Measurements from ENCODE around the gene SRC. TPM values are rescaled to one million over a fixed set of nuclear protein-coding genes. Genes with fewer than 3 reads are reported as not detected.
"Not testable (repeated sequence)": the region's sequence is repeated elsewhere in the genome, so short reads cannot be mapped to it uniquely, and the experiment has no call there.

The SRC gene
- total RNA-seq, 2 donors from 2014 or later: 117 to 121 TPM

DNA sequence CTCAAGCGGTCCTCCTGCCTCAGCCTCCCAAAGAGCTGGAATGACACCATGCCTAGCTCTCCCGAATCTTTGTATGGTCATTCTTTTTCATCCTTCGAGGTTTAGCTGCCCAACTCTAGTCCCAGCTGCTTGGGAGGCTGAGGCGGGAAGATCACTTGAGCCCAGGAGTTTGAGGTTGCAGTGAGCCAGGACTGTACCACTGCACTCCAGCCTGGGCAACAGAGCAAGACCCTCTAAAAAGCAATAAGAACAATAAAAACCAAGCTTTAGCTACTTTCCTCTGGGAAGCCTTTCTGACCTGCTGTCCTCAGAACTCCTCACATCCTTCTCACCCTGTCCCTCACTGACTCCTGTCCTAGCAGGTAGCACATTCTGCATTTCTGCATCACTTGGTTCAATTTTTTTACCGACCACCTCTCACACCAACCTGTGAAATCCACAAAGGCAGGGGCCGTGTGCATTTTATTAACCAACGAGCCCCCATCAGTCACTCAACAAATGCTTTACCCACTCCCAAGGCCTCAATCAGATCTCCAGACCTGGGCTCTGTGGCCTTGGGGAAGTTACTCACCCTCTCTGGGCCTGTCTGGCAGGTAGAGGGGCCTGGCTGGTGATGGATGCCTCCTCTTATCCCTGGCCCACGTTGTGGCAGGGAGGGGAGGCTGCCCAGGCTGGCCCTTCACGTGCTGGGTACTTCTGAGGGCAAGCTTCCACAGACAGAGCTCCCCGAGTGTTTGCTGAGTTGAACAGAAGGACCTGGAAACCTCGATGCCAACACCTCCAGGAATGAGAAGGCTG, 14.7 kb upstream of the SRC start:
- intact Hi-C loops (cut with DNase I, micrococcal nuclease): no loop called here
- no peak for DNase-seq
- ATAC-seq: no peak

DNA sequence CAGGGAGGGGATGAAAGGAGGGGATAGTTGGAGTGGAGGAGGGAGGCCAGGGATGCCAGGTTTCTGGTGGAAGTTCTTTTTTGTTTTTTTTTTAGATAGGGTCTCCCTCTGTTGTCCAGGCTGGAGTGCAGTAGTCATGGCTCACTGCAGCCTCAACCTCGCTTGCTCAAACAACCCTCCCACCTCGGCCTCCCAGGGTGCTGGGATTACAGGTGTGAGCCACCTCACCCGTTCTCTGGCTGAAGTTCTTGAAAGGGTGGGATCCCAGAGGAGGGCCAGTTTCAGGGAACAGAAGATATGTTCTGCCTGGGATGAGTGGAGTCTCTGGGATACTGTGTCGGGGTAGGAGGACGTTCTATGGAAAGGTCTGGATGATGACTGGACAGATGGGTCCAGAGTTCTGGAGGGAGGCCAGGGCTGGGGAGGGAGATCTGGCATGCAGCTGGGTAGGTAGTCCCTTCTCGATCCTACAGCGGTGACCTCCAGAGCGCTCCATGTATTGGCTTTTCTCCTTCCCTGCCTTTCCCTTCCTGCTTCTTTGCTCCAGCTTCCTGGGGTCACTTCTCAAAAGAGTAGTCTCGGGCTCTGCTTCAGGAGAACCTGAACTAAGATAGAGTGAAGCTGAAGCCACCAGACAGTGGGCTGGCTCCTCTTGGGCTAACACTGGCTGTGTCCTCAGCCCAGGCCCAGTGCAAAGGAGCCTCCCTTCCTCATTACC, 12.7 kb upstream of the SRC start:
- intact Hi-C loops (cut with DNase I, micrococcal nuclease): no loop called here
- no peak for DNase-seq
- no peak for ATAC-seq

DNA sequence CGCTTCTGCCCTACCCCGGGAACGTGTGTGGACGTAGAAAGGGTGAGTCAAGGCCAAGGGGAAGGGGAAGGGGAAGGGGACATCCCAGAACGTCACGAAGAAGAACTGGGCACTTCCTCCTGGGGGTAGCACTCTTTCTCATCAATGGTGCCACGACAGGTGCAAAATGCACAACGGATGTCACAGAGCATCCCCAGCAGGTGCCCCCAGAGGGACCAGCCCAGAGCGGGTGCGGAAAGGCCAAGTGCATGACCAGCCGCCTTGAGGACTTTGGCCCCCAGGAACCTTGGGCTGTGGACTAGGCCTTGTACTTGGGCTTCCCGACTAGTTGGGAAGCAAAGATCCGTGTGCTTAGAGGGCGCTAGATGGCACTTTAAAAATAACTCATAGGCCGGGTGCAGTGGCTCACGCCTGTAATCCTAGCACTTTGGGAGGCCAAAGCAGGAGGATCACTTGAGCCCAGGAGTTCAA, 12.1 kb upstream of the SRC start:
- ATAC-seq (no peak), DNase-seq (no peak)
- intact Hi-C loops (cut with DNase I, micrococcal nuclease): no loop called here

DNA sequence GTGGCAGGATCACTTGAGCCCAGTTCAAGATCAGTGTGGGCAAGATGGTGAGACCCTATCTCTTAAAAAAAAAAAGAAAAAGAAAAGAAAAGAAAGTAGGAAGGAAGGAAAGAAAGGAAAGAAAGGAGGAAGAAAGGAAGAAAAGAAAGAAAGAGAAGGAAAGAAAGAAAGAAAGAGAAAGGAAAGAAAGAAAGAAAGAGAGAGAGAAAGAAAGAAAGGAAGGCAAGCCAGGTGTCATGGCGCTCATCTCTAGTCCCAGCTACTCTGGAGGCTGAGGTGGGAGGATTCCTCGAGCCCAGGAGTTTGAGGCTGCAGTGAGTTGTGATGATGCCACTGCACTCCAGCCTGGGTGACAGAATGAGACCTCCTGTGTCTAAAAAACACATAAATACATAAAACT, 11.5 kb upstream of the SRC start:
- ATAC-seq (no peak), DNase-seq (no peak)
- intact Hi-C loops (cut with DNase I, micrococcal nuclease): no loop called here

DNA sequence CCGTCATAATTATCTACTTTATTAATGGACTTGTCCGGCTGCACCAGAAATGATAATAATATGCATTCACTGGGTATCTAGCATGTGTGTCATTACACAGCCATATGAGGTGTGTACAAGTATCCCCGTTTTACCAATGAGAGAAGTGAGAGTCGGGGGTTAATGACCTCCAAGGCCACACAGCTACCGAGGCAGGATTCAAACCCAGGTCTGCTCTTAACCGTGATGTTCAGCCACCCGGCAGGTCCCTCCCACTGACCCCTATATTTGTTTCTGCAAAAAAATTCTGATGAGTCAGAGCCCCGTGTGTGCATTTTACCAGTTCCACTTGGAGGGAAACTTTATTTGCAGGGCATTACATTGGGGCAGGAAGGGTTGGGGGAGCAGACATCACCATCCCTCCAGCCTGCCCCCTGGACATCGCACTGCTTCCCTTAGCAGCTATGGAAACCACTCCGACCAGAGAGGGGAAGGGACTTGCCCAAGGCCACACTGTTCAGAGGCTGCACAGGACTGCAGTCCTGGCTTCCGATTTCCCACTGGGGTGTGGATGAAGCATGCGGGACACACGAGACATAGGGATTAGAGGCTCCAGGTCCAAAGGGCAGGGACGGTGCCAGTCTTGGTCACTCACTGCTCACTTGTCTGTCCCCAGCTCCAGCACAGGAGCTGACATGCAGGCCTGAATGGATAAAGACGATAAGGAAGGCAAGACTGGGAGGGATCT, 10.1 kb upstream of the SRC start:
- ATAC-seq: peak; percentile 78
- DNase-seq: no peak
- intact Hi-C loops (cut with DNase I, micrococcal nuclease): no loop called here

DNA sequence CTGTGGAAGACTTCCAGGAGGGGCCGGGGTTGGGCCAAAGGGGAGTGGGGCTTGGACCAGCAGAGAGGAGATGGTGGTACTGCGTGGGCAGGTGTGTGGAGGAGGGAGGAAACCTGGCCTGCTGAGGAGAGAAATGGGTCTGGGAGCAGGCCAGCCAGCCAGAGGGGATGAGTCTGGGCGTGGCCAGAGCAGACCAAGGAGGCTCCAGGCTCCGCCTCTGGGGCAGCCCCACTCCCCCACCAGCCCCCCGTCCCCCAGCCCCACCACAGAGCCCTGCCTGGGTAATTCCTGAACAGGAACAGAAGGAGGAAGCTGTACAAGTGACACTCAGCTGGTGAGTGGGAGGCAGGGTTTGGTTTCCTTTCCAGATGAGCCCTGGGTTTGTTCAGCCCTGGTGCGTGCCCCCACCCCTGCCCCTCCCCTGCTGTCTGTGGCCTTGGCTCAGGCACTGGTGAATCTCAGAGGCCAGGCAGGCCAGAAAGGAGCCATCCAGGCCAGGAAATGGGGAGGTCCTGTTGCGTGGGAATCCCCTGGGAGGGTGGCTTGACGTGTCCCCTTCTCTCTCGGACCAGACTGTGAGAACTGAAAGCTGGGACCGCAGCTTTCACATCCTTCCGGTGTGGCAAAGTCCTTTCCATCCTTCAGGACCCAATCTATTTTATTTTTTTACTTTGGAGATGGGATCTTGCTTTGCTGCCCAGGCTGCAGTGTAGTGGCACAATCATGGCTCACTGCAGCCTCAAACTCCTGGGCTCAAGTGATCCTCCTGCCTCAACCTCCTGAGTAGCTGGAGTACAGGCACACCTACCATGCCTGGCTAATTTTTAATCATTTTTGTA, 9.4 kb upstream of the SRC start:
- intact Hi-C loops (cut with DNase I, micrococcal nuclease): no loop called here
- ATAC-seq (peak; percentile 72), DNase-seq (peak; percentile 59 to 63)

DNA sequence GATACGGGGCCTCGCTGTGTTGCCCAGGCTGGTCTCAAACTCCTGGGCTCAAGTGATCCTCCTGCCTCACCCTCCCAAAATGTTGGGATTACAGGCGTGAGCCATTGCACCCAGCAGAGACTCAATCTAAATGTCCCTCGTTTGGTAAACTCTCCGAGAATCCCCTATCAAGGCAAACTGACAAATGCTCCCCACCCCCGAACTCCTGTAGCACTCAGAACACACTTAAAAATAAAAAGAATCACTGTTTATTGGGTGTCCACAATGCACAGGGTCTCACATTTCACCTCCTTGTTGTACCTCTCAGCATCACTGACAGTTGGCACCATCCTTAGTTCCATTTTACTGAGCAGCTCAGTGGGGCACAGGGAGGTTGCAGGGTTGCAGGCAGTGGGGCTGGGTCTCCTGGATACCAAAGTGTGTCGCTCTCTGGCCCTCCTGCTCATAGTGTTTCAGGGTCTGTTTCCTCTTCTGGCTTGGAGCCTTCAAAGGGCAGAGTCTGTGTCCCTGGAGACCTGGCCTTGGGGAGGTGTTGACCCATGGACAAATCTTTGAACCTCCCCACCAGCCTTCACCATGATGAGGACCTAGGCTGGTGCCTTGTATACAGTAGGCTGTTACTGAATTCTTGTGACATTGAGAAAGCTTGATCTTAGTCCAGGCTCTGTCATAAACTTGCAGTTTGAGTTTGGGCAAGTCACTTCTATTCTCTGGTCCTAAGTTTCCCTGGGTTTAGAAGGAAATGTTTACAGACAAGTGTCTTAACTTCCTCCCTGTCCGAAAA, 8.5 kb upstream of the SRC start:
- intact Hi-C loops (cut with DNase I, micrococcal nuclease): no loop called here
- no peak for DNase-seq
- ATAC-seq: no peak

DNA sequence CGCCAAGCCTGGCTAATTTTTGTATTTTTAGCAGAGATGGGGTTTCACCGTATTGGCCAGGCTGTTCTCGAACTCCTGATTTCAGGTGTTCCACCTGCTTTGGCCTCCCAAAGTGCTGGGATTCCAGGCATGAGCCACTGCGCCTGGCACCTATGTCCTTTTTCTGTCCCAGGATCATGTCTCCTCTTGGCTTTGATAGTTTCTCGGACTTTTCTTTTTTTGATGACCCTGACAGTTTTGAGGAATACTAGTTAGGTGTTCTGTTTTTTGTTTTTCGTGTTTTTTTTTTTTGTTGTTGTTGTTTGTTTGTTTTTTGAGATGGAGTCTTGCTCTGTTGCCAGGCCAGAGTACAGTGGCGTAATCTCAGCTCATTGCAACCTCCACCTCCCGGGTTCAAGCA, 7.6 kb upstream of the SRC start:
- DNase-seq; ATAC-seq; intact Hi-C loops (cut with DNase I, micrococcal nuclease): not testable (repeated sequence)

DNA sequence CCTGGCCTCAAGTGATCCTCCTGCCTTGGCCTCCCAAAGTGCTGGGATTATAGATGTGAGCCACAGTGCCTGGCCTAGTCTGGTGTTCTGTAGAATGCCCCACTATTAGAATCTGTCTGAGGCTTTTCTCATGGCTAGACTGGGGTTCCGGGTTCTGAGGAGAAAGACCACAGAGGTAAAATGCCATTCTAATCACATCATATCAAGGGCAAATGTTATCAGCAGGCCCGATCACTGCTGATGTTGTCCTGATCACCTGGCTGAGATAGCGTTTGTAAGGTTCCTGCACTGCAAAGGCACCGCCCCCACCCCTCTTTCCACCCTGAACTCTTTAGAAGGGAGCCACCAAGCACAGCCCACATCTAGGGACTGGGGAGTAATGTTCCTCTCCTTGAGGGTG, 6.7 kb upstream of the SRC start:
- ATAC-seq: no peak
- intact Hi-C loops (cut with DNase I, micrococcal nuclease): no loop called here

DNA sequence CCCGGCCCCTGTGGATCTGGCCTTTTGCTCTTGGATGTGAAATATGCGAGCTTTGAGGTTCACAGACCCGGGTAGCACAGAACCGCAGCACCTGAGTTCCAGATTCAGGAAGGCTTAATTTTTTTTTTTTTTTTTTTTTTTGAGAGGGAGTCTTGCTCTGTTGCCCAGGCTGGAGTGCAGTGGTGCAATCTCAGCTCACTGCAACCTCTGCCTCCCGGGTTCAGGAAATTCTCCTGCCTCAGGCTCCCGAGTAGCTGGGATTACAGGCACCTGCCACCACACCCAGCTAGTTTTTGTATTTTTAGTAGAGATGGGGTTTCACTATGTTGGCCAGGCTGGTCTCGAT, 6.2 kb upstream of the SRC start:
- intact Hi-C loops (cut with DNase I, micrococcal nuclease); ATAC-seq; DNase-seq: not testable (repeated sequence)

More for the DNA sequence above, 6.7 kb upstream of the SRC start:
- DNase-seq: no peak

DNA sequence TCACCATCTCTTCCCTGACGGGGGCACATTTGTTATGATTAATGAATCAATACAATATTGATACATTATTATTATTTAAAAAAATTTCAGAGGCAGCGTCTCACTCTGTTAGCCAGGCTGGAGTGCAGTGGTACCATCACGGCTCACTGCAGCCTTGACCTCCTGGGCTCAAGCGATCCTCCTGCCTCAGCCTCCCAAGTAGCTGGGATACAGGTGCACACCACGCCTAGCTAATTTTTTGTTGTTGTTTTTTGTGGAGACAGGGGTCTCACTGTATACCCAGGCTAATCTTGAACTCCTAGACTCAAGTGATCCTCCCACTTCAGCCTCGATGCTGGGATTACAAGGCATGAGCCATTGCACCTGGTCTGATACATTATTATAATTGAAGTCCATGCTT, 4.9 kb upstream of the SRC start:
- intact Hi-C loops (cut with DNase I, micrococcal nuclease): no loop called here
- no peak for DNase-seq
- no peak for ATAC-seq

DNA sequence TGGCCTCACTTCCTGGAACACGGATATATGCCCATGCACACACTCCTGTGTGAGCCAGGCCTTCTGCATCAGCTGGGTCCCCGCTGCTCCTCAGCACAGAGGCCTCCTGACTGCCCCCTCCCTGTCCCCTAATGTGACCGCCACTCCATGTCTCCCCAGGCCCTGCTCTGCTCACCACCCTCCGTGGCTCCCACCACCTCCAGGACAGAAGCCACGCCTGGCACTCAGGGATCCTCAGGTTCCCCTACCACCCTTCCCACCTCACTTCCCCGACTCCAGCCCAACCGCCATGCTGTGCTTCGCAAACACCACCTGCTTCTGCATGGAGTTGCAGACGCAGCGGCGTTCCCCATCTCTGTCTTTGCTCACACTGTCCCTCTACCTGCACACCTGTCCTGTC, 4.3 kb upstream of the SRC start:
- intact Hi-C loops (cut with DNase I, micrococcal nuclease): no loop called here
- DNase-seq (no peak), ATAC-seq (no peak)

DNA sequence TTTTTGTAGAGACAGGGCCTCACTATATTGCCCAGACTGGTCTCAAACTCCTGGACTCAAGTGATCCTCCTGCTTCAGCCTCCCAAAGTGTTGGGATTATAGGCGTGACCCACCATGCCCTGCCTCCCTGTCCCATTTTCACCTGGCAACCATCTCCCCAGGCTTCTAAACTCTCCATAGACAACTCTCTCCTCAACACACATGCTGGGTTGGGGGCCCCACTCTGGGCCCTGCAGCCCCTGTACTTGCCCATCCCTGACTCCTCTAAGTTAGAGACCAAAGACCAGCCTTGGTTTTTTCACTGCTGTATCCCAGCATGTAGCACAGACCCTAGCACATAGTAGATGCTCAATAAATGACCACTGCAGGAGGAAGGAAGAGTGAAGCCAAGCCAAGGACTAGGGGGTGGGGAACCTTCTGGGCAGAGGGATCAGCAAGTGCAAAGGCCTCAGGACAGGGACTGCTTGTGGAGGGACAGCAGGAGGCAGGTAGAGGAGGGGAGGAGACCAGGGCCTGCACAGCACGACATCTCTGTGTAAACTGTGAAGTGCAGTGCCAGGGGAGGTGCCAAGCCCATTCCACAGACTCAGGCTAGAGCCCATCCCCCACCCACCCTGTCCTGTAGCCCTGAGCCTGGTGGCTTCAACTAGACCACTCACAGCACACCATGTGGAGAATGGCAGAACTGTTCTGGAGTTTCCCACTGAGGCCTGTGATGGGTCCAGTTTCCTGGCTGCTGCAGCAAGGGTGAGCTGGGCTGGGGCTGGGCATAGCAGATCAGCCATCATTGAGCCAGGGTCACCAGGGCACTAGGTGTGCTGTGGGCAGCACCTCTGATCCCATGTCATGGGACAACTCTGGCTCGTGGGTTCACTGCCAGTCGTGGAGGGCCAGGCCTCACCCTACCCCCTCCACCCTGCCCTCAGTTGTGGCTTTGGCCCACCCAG, 3.4 kb upstream of the SRC start:
- ATAC-seq: no peak
- intact Hi-C loops (cut with DNase I, micrococcal nuclease): no loop called here
- DNase-seq: no peak

DNA sequence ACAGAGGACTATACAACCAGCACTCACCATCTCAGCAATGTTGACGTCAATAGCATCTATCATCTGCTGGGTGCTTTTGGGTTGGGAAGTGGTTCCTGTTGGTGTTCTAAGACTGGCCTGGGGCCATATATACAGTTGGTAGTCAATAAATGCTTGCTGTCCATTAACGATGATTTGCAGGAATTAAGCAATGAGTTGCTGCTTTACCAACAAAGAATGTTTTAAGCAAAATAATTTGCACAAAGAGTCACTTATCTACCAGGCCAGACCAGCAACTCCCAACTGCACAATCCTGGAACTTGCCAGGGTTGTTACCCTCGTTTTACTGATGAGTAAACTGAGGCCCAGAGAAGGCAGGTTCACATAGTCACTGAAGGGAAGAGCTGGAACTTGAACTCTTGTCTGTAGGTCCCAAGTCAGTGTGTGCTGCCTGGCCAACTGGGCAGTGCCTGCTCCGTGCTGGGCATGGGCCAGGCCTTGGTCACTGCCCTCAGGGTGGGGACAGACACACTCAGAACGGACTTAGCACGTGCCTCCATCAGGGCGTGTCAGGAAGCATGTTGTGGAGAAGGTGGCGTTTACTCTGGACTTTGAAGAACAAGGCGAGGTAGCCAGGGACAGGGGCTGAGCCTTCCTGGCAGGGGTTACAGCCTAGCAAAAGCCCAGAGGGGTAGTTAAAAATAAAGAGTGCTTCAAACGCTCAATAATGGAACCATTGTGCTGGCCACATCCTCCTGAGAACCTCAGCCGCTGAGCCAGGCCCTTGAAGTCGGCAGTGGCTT, 2.5 kb upstream of the SRC start:
- peak; percentile 74 for ATAC-seq
- DNase-seq: peak; percentile 84 to 94
- intact Hi-C loops (cut with DNase I, micrococcal nuclease): no loop called here

DNA sequence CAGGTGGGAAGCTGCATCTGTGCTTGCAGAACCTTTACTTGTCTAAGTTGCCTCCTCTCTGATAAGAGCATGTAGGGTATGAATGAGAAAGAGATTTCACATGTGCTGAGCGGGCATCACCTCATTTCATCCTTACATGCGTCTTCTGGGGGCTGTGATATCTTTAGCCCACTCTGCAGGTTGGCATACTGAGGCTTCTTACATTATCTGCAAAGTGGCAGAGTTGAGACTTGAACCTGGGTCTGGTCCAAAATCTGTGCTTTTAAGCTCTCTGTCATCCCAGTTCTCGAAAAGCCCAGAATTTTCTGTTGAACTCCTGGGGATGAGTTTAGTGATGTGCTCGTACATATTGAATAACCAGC, 2.0 kb upstream of the SRC start:
- ATAC-seq (no peak), DNase-seq (no peak)
- intact Hi-C loops (cut with DNase I, micrococcal nuclease): no loop called here
